ENCODE measurements around the gene DLEC1.

DNA sequence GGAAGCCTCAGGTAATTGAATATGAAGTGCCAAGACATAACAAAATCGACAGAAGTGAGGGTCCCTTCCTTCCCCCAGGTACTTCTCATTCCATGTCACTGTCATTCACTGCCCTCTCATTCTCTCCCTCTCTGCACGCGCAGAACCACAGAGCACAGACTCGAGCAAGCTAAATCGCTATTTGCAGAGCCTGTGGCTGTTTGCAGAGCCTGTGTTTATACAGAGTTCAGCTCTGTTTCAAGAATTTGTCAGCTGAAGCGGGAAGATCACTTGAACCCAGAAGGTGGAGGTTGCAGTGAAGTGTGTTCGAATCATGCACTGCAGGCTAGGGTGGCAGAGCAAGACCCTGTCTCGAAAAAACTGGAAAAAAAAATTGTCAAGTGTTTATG, 45.9 kb upstream of the DLEC1 start:
- no peak for TF ChIP-seq POLR2A (IDR thresholded peaks at IDR 0.05)
- TF ChIP-seq, protein P1, sequence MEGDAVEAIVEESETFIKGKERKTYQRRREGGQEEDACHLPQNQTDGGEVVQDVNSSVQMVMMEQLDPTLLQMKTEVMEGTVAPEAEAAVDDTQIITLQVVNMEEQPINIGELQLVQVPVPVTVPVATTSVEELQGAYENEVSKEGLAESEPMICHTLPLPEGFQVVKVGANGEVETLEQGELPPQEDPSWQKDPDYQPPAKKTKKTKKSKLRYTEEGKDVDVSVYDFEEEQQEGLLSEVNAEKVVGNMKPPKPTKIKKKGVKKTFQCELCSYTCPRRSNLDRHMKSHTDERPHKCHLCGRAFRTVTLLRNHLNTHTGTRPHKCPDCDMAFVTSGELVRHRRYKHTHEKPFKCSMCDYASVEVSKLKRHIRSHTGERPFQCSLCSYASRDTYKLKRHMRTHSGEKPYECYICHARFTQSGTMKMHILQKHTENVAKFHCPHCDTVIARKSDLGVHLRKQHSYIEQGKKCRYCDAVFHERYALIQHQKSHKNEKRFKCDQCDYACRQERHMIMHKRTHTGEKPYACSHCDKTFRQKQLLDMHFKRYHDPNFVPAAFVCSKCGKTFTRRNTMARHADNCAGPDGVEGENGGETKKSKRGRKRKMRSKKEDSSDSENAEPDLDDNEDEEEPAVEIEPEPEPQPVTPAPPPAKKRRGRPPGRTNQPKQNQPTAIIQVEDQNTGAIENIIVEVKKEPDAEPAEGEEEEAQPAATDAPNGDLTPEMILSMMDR (IDR thresholded peaks at IDR 0.05), result no peak

All from lower leg skin (tissue), 3 donors.